Peyer's patch (tissue), 4 donors: ENCODE data around the gene TMEM135.

Experiments used
- POLR2A ChIP-seq, 2 donors: fragments of 450-650 bp; IDR thresholded peaks; one replicate each; pipeline ENCODE4 v1.5.1; 2017; ENCODE audit warnings: antibody characterized with exemption in 2 of 2, mild to moderate bottlenecking in 2 of 2, moderate library complexity in 2 of 2
- TF ChIP-seq, protein P1 (sequence below), 6 experiments: fragments of 450-650 bp in 4 of 6; fragments of 200-600 bp in 2 of 6; sonication (generic) in 1 of 6; IDR thresholded peaks; one replicate each; pipeline ENCODE4 v1.5.1; 2017 to 2019; ENCODE audit warnings: antibody characterized with exemption in 6 of 6, mild to moderate bottlenecking in 3 of 6, moderate library complexity in 1 of 6

DNA sequence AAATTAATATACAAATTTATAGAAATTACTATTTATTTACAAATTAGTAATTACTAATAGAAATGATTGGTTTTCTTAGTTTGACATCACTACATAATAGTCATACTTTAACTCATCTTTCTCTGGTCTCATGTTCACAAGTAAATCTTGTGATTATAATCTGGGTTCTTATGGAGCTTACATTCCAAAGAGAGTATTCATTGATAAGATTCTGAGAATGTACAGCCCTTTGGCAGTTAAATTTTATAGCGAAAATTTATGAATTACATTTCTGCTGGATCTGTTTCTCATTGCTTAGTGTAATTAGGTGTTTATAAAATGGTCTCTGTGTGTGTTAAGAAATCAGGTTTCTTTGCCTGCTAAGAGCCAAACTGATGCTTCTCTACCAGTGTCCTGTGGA lies 175.2 kb downstream of the TMEM135 start:
- TF ChIP-seq, protein P1, sequence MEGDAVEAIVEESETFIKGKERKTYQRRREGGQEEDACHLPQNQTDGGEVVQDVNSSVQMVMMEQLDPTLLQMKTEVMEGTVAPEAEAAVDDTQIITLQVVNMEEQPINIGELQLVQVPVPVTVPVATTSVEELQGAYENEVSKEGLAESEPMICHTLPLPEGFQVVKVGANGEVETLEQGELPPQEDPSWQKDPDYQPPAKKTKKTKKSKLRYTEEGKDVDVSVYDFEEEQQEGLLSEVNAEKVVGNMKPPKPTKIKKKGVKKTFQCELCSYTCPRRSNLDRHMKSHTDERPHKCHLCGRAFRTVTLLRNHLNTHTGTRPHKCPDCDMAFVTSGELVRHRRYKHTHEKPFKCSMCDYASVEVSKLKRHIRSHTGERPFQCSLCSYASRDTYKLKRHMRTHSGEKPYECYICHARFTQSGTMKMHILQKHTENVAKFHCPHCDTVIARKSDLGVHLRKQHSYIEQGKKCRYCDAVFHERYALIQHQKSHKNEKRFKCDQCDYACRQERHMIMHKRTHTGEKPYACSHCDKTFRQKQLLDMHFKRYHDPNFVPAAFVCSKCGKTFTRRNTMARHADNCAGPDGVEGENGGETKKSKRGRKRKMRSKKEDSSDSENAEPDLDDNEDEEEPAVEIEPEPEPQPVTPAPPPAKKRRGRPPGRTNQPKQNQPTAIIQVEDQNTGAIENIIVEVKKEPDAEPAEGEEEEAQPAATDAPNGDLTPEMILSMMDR (IDR thresholded peaks at IDR 0.05) = no peak
- TF ChIP-seq POLR2A (IDR thresholded peaks at IDR 0.05) = no peak
